ENCODE data around the gene SEL1L3.

GRCh38 chr4:25795566-25796454 lies 67.0 kb downstream of the SEL1L3 start:
- TF ChIP-seq CTCF (IDR thresholded peaks at IDR 0.05; ENCODE audit: insufficient read depth, low read length, poor library complexity, severe bottlenecking): no peak
- no peak for TF ChIP-seq EZH2phosphoT487 (conservative IDR thresholded peaks at IDR 0.05; ENCODE audit: low read length)

Measured in SU-DHL-6 (cell line).